Measurements from ENCODE around the gene PSRC1.

- no peak for TF ChIP-seq CTCF (IDR thresholded peaks at IDR 0.05; ENCODE audit: low read length)
- no peak for TF ChIP-seq EZH2 (IDR thresholded peaks at IDR 0.05; ENCODE audit: borderline replicate concordance, low read length)
Measured at GRCh38 chr1:109327285-109327684, 44.3 kb upstream of the PSRC1 start.
